HepG2 (cell line): ENCODE measurements around the gene EIF2S2. TPM values are rescaled to one million over a fixed set of nuclear protein-coding genes. Genes with fewer than 3 reads are reported as not detected.

ENCODE experiments used
- KLF12 ChIP-seq: sonication (generic); formaldehyde crosslinking; IDR thresholded peaks from 2 replicates; pipeline ENCODE4 v1.4.0; 2020; ENCODE audit warnings: missing genetic modification reagents, borderline replicate concordance
- PCBP2 ChIP-seq: fragments of 200-400 bp; formaldehyde crosslinking; optimal IDR thresholded peaks from 2 replicates; pipeline ENCODE3; 2018; ENCODE audit warnings: low read length, low read depth; ENCODE audit not compliant: poor library complexity, severe bottlenecking
- PHB2 ChIP-seq: fragments of 450-650 bp; IDR thresholded peaks from 2 replicates; pipeline ENCODE4 v1.6.1; 2018; ENCODE audit not compliant: partially characterized antibody
- PHF5A ChIP-seq: IDR thresholded peaks from one replicate; pipeline ENCODE4 v1.6.1; 2018; ENCODE audit warnings: low read depth, missing genetic modification reagents; ENCODE audit not compliant: unreplicated experiment
- POLR2AphosphoS2 ChIP-seq: IDR thresholded peaks from 2 replicates; pipeline ENCODE4 v1.6.1; 2011; ENCODE audit warnings: low read depth, low read length, improper control_type of control experiment
- TP53 ChIP-seq: sonication (generic); formaldehyde crosslinking; conservative IDR thresholded peaks from 2 replicates; pipeline ENCODE4 v1.4.0; 2020; ENCODE audit warnings: missing genetic modification reagents
- ZBTB1 ChIP-seq: sonication (generic); formaldehyde crosslinking; IDR thresholded peaks from 2 replicates; pipeline ENCODE4 v1.4.0; 2020; ENCODE audit warnings: missing genetic modification reagents, borderline replicate concordance
- ZBTB7B ChIP-seq: sonication (generic); formaldehyde crosslinking; IDR thresholded peaks from 2 replicates; pipeline ENCODE4 v1.4.0; 2020; ENCODE audit warnings: missing genetic modification reagents
- ZNF207 ChIP-seq: fragments of 450-650 bp; IDR thresholded peaks from 2 replicates; pipeline ENCODE4 v1.6.1; 2016; ENCODE audit warnings: antibody characterized with exemption, borderline replicate concordance
- ZNF260 ChIP-seq: sonication (generic); formaldehyde crosslinking; IDR thresholded peaks from 2 replicates; pipeline ENCODE4 v1.4.0; 2020; ENCODE audit warnings: missing genetic modification reagents, low read depth, mild to moderate bottlenecking, borderline replicate concordance
- ZNF3 ChIP-seq: IDR thresholded peaks from 2 replicates; pipeline ENCODE4 v1.7.0; 2017; ENCODE audit warnings: inconsistent platforms
- ZNF337 ChIP-seq: sonication (generic); formaldehyde crosslinking; IDR thresholded peaks from 2 replicates; pipeline ENCODE4 v1.5.1; 2020; ENCODE audit warnings: missing genetic modification reagents, low read depth, mild to moderate bottlenecking, borderline replicate concordance
- ZNF549 ChIP-seq: sonication (generic); formaldehyde crosslinking; IDR thresholded peaks from 2 replicates; pipeline ENCODE4 v1.5.0; 2020; ENCODE audit warnings: missing genetic modification reagents
- ZNF562 ChIP-seq: sonication (generic); formaldehyde crosslinking; IDR thresholded peaks from 2 replicates; pipeline ENCODE4 v1.8.0; 2022; ENCODE audit warnings: missing genetic modification reagents, borderline replicate concordance
- ZNF788 ChIP-seq: sonication (generic); formaldehyde crosslinking; IDR thresholded peaks from 2 replicates; pipeline ENCODE4 v1.5.0; 2020; ENCODE audit warnings: mild to moderate bottlenecking, missing genetic modification reagents, borderline replicate concordance
- polyA plus RNA-seq, 8 experiments: library from polyadenylated mRNA; depleted of rRNA in 3 of 8; stranded (reverse) in 7 of 8; unstranded in 1 of 8; fragments of >200 nt; fragmentation: Illumina TruSeq in 4 of 8; extraction: Trizol in 4 of 8; gene quantifications; 2 replicates each; pipeline versions ENCODE4 v1.2.1 to v1.2.3, GENCODE V29; 2011 to 2016; ENCODE audit warnings: low read depth in 4 of 8, missing spikeins in 1 of 8, mixed read lengths in 1 of 8; ENCODE audit not compliant: insufficient read depth in 1 of 8
- total RNA-seq, 5 experiments: library from RNA; depleted of rRNA; stranded (reverse); fragments of >200 nt; fragmentation: Illumina TruSeq; extraction: Trizol; gene quantifications; 2 replicates each; pipeline ENCODE4 v1.2.3, GENCODE V29; 2016; ENCODE audit warnings: low read depth in 1 of 5
- TF ChIP-seq, protein P1 (sequence below): sonication (generic); formaldehyde crosslinking; IDR thresholded peaks from 2 replicates; pipeline ENCODE4 v1.5.0; 2020; ENCODE audit warnings: mild to moderate bottlenecking, missing genetic modification reagents
- TF ChIP-seq, protein P2 (sequence below): IDR thresholded peaks from 2 replicates; pipeline ENCODE4 v1.6.1; 2016; ENCODE audit warnings: missing biosample characterization, missing genetic modification reagents, low read depth
- TF ChIP-seq, protein P3 (sequence below): IDR thresholded peaks from 2 replicates; pipeline ENCODE4 v1.6.1; 2016
- TF ChIP-seq, protein P4 (sequence below): sonication (generic); formaldehyde crosslinking; IDR thresholded peaks from 2 replicates; pipeline ENCODE4 v1.4.0; 2020; ENCODE audit warnings: missing genetic modification reagents
- TF ChIP-seq, protein P5 (sequence below): sonication (generic); formaldehyde crosslinking; IDR thresholded peaks from 2 replicates; pipeline ENCODE4 v1.9.0; 2021; ENCODE audit warnings: missing genetic modification reagents, mild to moderate bottlenecking, borderline replicate concordance

The EIF2S2 gene
- total and polyA plus RNA-seq, 2 of the 13 experiments (the other 11 are each of a cell fraction or from before 2014, with no cell fraction given): 126 to 213 TPM

DNA sequence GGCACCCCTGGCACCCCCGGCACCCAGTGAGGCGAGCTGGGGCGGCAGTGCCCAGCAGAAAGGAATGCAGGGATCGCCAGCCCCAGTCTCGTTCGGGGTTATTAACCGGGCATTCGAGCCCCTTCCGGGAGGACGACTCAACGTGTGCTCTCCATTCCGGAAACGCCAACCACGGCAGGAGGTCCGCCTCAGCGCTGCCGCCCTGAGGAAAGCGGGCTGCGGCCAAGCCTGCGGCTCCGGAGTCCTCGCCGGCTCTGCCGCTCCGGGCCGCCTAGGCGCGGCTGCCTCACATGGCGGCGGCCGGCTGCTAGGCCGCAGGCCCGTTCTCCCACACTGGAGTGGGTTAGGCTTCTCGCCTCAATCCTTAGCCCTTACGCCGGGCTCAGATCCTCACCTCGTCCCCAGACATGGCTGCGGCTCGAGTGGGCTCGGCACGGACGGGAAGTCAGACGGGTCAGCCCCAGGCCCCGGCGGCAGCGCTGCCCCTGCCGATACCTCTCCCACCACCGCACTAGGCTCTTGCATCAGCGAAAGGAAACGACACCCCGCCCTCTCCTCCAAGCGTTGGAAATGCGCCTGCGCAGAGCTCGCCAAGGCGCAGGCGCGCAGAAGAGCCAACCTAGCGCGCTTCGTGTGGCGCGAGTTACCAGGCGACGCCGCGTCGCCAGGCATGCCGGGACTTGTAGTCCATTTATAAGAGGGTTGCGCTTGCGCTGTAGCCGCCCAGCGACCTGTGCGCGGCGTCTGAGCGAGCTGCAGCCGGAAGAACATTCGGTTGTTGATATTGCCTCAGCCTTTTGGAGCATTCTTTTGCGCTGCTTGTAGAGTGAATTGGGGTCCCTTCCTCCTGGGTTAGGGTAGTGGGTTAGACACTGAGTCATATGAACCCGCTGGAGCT, at the start of gene EIF2S2 (continued):
- TF ChIP-seq, protein P1, sequence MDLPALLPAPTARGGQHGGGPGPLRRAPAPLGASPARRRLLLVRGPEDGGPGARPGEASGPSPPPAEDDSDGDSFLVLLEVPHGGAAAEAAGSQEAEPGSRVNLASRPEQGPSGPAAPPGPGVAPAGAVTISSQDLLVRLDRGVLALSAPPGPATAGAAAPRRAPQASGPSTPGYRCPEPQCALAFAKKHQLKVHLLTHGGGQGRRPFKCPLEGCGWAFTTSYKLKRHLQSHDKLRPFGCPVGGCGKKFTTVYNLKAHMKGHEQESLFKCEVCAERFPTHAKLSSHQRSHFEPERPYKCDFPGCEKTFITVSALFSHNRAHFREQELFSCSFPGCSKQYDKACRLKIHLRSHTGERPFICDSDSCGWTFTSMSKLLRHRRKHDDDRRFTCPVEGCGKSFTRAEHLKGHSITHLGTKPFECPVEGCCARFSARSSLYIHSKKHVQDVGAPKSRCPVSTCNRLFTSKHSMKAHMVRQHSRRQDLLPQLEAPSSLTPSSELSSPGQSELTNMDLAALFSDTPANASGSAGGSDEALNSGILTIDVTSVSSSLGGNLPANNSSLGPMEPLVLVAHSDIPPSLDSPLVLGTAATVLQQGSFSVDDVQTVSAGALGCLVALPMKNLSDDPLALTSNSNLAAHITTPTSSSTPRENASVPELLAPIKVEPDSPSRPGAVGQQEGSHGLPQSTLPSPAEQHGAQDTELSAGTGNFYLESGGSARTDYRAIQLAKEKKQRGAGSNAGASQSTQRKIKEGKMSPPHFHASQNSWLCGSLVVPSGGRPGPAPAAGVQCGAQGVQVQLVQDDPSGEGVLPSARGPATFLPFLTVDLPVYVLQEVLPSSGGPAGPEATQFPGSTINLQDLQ (CRISPR knock-in tag): peak; percentile 98
- TF ChIP-seq ZNF562 (CRISPR knock-in tag) (no peak), PHF5A (CRISPR knock-in tag) (peak; percentile 78), ZNF337 (CRISPR knock-in tag) (no peak; the same call in 1 of the 2 replicates), ZNF207 (no peak), PHB2 (no peak), ZNF3 (CRISPR knock-in tag) (no peak; the same call in 1 of the 2 replicates), KLF12 (CRISPR knock-in tag) (peak; percentile 71; the same call in 1 of the 2 replicates), TP53 (CRISPR knock-in tag) (peak; percentile 96), ZBTB7B (peak; percentile 84), ZNF549 (CRISPR knock-in tag) (no peak), POLR2AphosphoS2 (peak; percentile 81; the same call in 1 of the 2 replicates), ZNF260 (CRISPR knock-in tag) (peak; percentile 82; the same call in 1 of the 2 replicates), ZBTB1 (CRISPR knock-in tag) (no peak; the same call in 1 of the 2 replicates), PCBP2 (no peak), ZNF788 (CRISPR knock-in tag) (peak; percentile 95)
- TF ChIP-seq, protein P2, sequence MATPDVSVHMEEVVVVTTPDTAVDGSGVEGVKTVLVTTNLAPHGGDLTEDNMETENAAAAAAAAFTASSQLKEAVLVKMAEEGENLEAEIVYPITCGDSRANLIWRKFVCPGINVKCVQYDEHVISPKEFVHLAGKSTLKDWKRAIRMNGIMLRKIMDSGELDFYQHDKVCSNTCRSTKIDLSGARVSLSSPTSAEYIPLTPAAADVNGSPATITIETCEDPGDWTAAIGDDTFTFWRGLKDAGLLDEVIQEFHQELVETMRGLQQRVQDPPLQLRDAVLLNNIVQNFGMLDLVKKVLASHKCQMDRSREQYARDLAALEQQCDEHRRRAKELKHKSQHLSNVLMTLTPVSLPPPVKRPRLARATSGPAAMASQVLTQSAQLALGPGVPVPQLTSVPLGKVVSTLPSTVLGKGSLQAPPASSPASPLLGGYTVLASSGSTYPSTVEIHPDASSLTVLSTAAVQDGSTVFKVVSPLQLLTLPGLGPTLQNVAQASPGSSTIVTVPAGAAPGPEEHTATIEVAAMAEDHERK: peak; percentile 93
- TF ChIP-seq, protein P3, sequence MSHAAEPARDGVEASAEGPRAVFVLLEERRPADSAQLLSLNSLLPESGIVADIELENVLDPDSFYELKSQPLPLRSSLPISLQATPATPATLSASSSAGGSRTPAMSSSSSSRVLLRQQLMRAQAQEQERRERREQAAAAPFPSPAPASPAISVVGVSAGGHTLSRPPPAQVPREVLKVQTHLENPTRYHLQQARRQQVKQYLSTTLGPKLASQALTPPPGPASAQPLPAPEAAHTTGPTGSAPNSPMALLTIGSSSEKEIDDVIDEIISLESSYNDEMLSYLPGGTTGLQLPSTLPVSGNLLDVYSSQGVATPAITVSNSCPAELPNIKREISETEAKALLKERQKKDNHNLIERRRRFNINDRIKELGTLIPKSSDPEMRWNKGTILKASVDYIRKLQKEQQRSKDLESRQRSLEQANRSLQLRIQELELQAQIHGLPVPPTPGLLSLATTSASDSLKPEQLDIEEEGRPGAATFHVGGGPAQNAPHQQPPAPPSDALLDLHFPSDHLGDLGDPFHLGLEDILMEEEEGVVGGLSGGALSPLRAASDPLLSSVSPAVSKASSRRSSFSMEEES (CRISPR knock-in tag): no peak; the same call in 1 of the 2 replicates
- TF ChIP-seq, protein P4, sequence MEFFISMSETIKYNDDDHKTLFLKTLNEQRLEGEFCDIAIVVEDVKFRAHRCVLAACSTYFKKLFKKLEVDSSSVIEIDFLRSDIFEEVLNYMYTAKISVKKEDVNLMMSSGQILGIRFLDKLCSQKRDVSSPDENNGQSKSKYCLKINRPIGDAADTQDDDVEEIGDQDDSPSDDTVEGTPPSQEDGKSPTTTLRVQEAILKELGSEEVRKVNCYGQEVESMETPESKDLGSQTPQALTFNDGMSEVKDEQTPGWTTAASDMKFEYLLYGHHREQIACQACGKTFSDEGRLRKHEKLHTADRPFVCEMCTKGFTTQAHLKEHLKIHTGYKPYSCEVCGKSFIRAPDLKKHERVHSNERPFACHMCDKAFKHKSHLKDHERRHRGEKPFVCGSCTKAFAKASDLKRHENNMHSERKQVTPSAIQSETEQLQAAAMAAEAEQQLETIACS: peak; percentile 66
- TF ChIP-seq, protein P5, sequence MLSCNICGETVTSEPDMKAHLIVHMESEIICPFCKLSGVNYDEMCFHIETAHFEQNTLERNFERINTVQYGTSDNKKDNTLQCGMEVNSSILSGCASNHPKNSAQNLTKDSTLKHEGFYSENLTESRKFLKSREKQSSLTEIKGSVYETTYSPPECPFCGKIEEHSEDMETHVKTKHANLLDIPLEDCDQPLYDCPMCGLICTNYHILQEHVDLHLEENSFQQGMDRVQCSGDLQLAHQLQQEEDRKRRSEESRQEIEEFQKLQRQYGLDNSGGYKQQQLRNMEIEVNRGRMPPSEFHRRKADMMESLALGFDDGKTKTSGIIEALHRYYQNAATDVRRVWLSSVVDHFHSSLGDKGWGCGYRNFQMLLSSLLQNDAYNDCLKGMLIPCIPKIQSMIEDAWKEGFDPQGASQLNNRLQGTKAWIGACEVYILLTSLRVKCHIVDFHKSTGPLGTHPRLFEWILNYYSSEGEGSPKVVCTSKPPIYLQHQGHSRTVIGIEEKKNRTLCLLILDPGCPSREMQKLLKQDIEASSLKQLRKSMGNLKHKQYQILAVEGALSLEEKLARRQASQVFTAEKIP: no peak
